PC-9 (cell line): ENCODE data around the gene HINFP. TPM values are rescaled to one million over a fixed set of nuclear protein-coding genes. Genes with fewer than 3 reads are reported as not detected.

Experiments used
- BruUV-seq: library from RNA; stranded (reverse); fragments of 400-500 nt; replicated peaks from 2 replicates; lab custom pipeline; 2021; lab: Mats Ljungman, UMichigan
- CTCF ChIA-PET: fragments of 300-600 bp; sonication (Branson Sonifier 250); formaldehyde crosslinking; loops from one replicate; lab custom pipeline; 2022; ENCODE audit warnings: antibody characterized with exemption; lab: Charles Lee
- POLR2A ChIA-PET: fragments of 300-600 bp; sonication (Branson Sonifier 250); formaldehyde crosslinking; loops from one replicate; lab custom pipeline; 2022; ENCODE audit warnings: antibody characterized with exemption; ENCODE audit not compliant: unreplicated experiment; lab: Charles Lee
- DNase-seq, 2 experiments: peaks; one replicate each; pipeline versions ENCODE4 v3.0.0 to v3.0.0-alpha.2; 2015 to 2022; ENCODE audit warnings: mixed read lengths in 1 of 2
- H2AFZ ChIP-seq: fragments of 200-600 bp; sonication (generic); 2 replicates; pipeline ENCODE4 v1.8.1; 2017; ENCODE audit warnings: antibody characterized with exemption
- H3F3A ChIP-seq: fragments of 200-600 bp; sonication (generic); 2 replicates; pipeline ENCODE4 v1.8.1; 2017; ENCODE audit warnings: antibody characterized with exemption, mild to moderate bottlenecking, low read depth; ENCODE audit not compliant: insufficient read depth
- H3K27ac ChIP-seq: fragments of 200-600 bp; sonication (generic); 2 replicates; pipeline ENCODE4 v1.6.1; 2016; ENCODE audit warnings: mixed run types
- H3K27me3 ChIP-seq: fragments of 200-600 bp; sonication (generic); 2 replicates; pipeline ENCODE4 v1.6.1; 2016; ENCODE audit warnings: low read depth, mixed run types; ENCODE audit not compliant: insufficient read depth
- H3K36me3 ChIP-seq: fragments of 200-600 bp; sonication (generic); 2 replicates; pipeline ENCODE4 v1.6.1; 2016; ENCODE audit warnings: low read depth, mixed run types
- H3K4me1 ChIP-seq: fragments of 200-600 bp; sonication (generic); replicated peaks from 2 replicates; pipeline ENCODE4 v1.6.1; 2016; ENCODE audit warnings: mixed run types; ENCODE audit not compliant: insufficient read depth
- H3K4me2 ChIP-seq: fragments of 200-600 bp; sonication (generic); 2 replicates; pipeline ENCODE4 v1.6.1; 2017; ENCODE audit warnings: mixed run types
- H3K4me3 ChIP-seq: fragments of 200-600 bp; sonication (generic); 2 replicates; pipeline ENCODE4 v1.6.1; 2016; ENCODE audit warnings: mixed run types
- H3K79me2 ChIP-seq: fragments of 200-600 bp; sonication (generic); 2 replicates; pipeline ENCODE4 v1.6.1; 2017; ENCODE audit warnings: low read depth, mixed run types
- H3K9me2 ChIP-seq: fragments of 200-600 bp; sonication (generic); 2 replicates; pipeline ENCODE4 v1.8.1; 2017; ENCODE audit warnings: mild to moderate bottlenecking; ENCODE audit not compliant: insufficient read depth
- H3K9me3 ChIP-seq: fragments of 200-600 bp; sonication (generic); 2 replicates; pipeline ENCODE4 v1.8.1; 2016; ENCODE audit warnings: low read depth; ENCODE audit not compliant: insufficient read depth
- H4K20me1 ChIP-seq: fragments of 200-600 bp; sonication (generic); 2 replicates; pipeline ENCODE4 v1.8.1; 2017; ENCODE audit not compliant: insufficient read depth
- CTCF ChIP-seq: fragments of 200-600 bp; sonication (generic); conservative IDR thresholded peaks from 2 replicates; pipeline ENCODE4 v1.6.1; 2017; ENCODE audit warnings: mixed run types, antibody characterized with exemption, mild to moderate bottlenecking, moderate library complexity
- EZH2 ChIP-seq: fragments of 200-600 bp; sonication (generic); IDR thresholded peaks from 2 replicates; pipeline ENCODE4 v1.8.0; 2017; ENCODE audit warnings: antibody characterized with exemption, low read depth
- intact Hi-C: fragments of 100-400 bp; cut with micrococcal nuclease; formaldehyde crosslinking; loops from one replicate; pipeline ENCODE4 v1.10.0; 2022; ENCODE audit not compliant: unreplicated experiment
- total RNA-seq: library from RNA; stranded (reverse); gene quantifications from 2 replicates; pipeline ENCODE4 v1.2.3, GENCODE V29; 2021

Gene HINFP
- total RNA-seq, 1 experiment from 2014 or later, result 35.5 TPM

GRCh38 chr11:119103793-119104192 is 17.6 kb upstream of the HINFP start:
- intact Hi-C loops, result loop anchor here (2.0 to 5.0 kb wide), 3 partner anchors 93 to 214 kb away; partner anchors contain the start of gene MCAM
- H3K9me3 ChIP-seq, result no peaks in the 10 kb centered on the region
- TF ChIP-seq CTCF (no peak), EZH2 (no peak)
- H3K27ac ChIP-seq, result no peak overlapping the region
- H3K79me2 ChIP-seq, result peaks cover 24% of the 10 kb centered on the region
- H3K9me2 ChIP-seq, result no peaks in the 10 kb centered on the region
- H3K4me3 ChIP-seq, result no peak overlapping the region
- no TSS peak for BruUV-seq
- H3K27me3 ChIP-seq, result no peaks in the 10 kb centered on the region
- POLR2A ChIA-PET, result no interaction called here
- H3K4me2 ChIP-seq, result no peak overlapping the region
- H3F3A ChIP-seq, result peaks cover 38% of the 10 kb centered on the region
- H3K4me1 ChIP-seq, result peaks cover 37% of the 10 kb centered on the region
- H4K20me1 ChIP-seq, result no peaks in the 10 kb centered on the region
- no peak for DNase-seq
- CTCF ChIA-PET, result no interaction called here
- peaks cover 1% of the 10 kb centered on the region for H3K36me3 ChIP-seq
- H2AFZ ChIP-seq, result no peak overlapping the region

- CTCF ChIA-PET, result interaction anchor here (0.6 to 1.2 kb wide), 4 partner anchors 9 to 231 kb away, joined by 4 to 9 read pairs (median 8); no protein-coding TSS in a partner anchor
- H3K9me2 ChIP-seq, result no peaks in the 10 kb centered on the region
- peak within 1 kb of the TSS; percentile 81 for H2AFZ ChIP-seq
These were observed 14.5 kb upstream of the HINFP start, which contains the start of gene C2CD2L for GRCh38 chr11:119106564-119107537. Gene C2CD2L (plus strand): TSS chr11:119107344. CDS start chr11:119107742, 398 bp downstream.

More at GRCh38 chr11:119106564-119107537, 14.5 kb upstream of the HINFP start, which contains the start of gene C2CD2L:
- Histone ChIP-seq H4K20me1 (no peaks in the 10 kb centered on the region), H3K27ac (peak within 1 kb of the TSS; percentile 45), H3K27me3 (no peaks in the 10 kb centered on the region), H3K4me1 (peaks cover 35% of the 10 kb centered on the region), H3K36me3 (peaks cover 8% of the 10 kb centered on the region; the same call in 1 of the 2 replicates), H3K4me3 (peak within 1 kb of the TSS; percentile 90), H3K9me3 (no peaks in the 10 kb centered on the region), H3F3A (peaks cover 35% of the 10 kb centered on the region), H3K4me2 (peak within 1 kb of the TSS; percentile 96), H3K79me2 (peaks cover 16% of the 10 kb centered on the region)
- BruUV-seq, result TSS peak; percentile 92
- TF ChIP-seq CTCF (no peak), EZH2 (no peak)
- peak; percentile 81 to 87 for DNase-seq
- POLR2A ChIA-PET, result interaction anchor here (0.6 to 1.5 kb wide), 11 partner anchors 8 to 188 kb away, joined by 3 to 11 read pairs (median 5); partner anchors contain the start of genes HINFP and VPS11
- intact Hi-C loops, result loop anchor here (2.0 kb wide), 1 partner anchor 14 kb away; the partner anchor contains the start of gene HINFP
